ENCODE data around the gene GPATCH11.

GRCh38 chr2:37132914-37133313 lies 48.6 kb downstream of the GPATCH11 start:
- TF ChIP-seq, protein P1, sequence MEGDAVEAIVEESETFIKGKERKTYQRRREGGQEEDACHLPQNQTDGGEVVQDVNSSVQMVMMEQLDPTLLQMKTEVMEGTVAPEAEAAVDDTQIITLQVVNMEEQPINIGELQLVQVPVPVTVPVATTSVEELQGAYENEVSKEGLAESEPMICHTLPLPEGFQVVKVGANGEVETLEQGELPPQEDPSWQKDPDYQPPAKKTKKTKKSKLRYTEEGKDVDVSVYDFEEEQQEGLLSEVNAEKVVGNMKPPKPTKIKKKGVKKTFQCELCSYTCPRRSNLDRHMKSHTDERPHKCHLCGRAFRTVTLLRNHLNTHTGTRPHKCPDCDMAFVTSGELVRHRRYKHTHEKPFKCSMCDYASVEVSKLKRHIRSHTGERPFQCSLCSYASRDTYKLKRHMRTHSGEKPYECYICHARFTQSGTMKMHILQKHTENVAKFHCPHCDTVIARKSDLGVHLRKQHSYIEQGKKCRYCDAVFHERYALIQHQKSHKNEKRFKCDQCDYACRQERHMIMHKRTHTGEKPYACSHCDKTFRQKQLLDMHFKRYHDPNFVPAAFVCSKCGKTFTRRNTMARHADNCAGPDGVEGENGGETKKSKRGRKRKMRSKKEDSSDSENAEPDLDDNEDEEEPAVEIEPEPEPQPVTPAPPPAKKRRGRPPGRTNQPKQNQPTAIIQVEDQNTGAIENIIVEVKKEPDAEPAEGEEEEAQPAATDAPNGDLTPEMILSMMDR (conservative IDR thresholded peaks at IDR 0.05 in 1 of 2, IDR thresholded peaks at IDR 0.05 in 1 of 2; ENCODE audit: low read depth in 1 of 2, low read length in 2 of 2) = no peak
- TF ChIP-seq EZH2 (IDR thresholded peaks at IDR 0.05; ENCODE audit: low read length, missing control alignments) = no peak

Measured in fibroblast of lung (primary cell).